ENCODE results near the gene DAB1. TPM values are rescaled to one million over a fixed set of nuclear protein-coding genes. Genes with fewer than 3 reads are reported as not detected.

DAB1 gene
- total RNA-seq, 1 donor from 2014 or later: 14.6 TPM

DNA sequence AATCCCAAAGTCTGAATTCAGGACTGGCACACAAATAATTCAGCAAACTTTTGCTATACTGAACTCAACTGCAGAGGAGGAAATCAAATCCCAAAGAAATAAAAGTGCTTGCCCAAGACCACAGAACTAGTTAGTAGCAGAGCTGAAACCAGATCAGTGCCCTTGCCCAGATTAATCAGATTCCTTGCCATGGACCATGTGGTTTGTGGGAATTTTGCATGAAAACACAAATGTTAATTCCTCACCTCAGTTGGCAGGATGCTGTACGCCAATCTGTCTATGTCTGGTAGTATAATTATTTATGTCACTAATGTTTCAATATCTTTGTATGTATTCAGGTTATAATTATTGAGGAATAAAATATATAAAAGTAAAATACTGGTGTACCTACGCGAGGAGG, 173.8 kb downstream of the DAB1 start:
- Histone ChIP-seq H2AFZ (replicated peaks) (no peak overlapping the region), H3K4me3 (no peak overlapping the region), H3F3A (ENCODE audit: low read depth) (no peaks in the 10 kb centered on the region), H3K4me2 (no peak overlapping the region), H3K9me3 (ENCODE audit: low read depth) (peaks cover 4% of the 10 kb centered on the region), H3K79me2 (ENCODE audit: low read depth) (no peaks in the 10 kb centered on the region), H3K27me3 (no peaks in the 10 kb centered on the region), H3K36me3 (no peaks in the 10 kb centered on the region), H3K27ac (no peak overlapping the region), H4K20me1 (ENCODE audit: low read depth) (no peaks in the 10 kb centered on the region), H3K4me1 (no peaks in the 10 kb centered on the region), H3K9ac (no peak overlapping the region)
- no peaks in the 10 kb centered on the region for H3K27me3 Mint-ChIP-seq (ENCODE audit: insufficient read depth, low read depth)
- peaks cover 34% of the 10 kb centered on the region for H3K4me1 Mint-ChIP-seq
- TF ChIP-seq EZH2phosphoT487 (IDR thresholded peaks at IDR 0.05): no peak
- TF ChIP-seq, protein P1, sequence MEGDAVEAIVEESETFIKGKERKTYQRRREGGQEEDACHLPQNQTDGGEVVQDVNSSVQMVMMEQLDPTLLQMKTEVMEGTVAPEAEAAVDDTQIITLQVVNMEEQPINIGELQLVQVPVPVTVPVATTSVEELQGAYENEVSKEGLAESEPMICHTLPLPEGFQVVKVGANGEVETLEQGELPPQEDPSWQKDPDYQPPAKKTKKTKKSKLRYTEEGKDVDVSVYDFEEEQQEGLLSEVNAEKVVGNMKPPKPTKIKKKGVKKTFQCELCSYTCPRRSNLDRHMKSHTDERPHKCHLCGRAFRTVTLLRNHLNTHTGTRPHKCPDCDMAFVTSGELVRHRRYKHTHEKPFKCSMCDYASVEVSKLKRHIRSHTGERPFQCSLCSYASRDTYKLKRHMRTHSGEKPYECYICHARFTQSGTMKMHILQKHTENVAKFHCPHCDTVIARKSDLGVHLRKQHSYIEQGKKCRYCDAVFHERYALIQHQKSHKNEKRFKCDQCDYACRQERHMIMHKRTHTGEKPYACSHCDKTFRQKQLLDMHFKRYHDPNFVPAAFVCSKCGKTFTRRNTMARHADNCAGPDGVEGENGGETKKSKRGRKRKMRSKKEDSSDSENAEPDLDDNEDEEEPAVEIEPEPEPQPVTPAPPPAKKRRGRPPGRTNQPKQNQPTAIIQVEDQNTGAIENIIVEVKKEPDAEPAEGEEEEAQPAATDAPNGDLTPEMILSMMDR (IDR thresholded peaks at IDR 0.05): no peak
- TF ChIP-seq EZH2 (IDR thresholded peaks at IDR 0.05): no peak
- H3K9me3 Mint-ChIP-seq: peaks cover 15% of the 10 kb centered on the region
- DNase-seq (ENCODE audit: low spot score): no peak
- H3K36me3 Mint-ChIP-seq: peaks cover 5% of the 10 kb centered on the region
- no peak overlapping the region for H3K27ac Mint-ChIP-seq
- H3K4me3 Mint-ChIP-seq: no peak overlapping the region

DNA sequence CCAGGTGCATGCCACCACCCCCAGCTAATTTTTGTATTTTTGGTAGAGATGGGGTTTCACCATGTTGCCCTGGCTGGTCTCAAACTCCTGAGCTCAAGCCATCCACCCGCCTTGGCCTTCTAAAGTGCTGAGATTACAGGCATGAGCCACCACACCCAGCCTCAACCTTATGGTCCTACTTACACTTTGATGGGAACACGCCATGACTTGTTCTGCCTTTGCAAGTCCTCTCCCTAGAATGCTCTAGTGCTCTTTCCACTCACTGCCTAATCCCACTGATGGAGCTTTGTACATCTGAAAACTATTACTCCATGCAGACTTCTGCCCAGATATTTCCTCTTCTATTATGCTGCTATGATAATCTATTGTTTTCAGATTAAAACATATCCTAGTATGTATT, 174.3 kb downstream of the DAB1 start:
- H3K9me3 ChIP-seq (ENCODE audit: low read depth): peaks cover 4% of the 10 kb centered on the region
- TF ChIP-seq EZH2phosphoT487 (IDR thresholded peaks at IDR 0.05) (no peak), EZH2 (IDR thresholded peaks at IDR 0.05) (no peak)
- TF ChIP-seq, protein P1 (IDR thresholded peaks at IDR 0.05): no peak
- H3K4me1 Mint-ChIP-seq: peaks cover 34% of the 10 kb centered on the region
- no peaks in the 10 kb centered on the region for H3K27me3 Mint-ChIP-seq (ENCODE audit: insufficient read depth, low read depth)
- H3K4me2 ChIP-seq: no peak overlapping the region
- no peaks in the 10 kb centered on the region for H3K79me2 ChIP-seq (ENCODE audit: low read depth)
- no peaks in the 10 kb centered on the region for H3K36me3 ChIP-seq
- no peaks in the 10 kb centered on the region for H3F3A ChIP-seq (ENCODE audit: low read depth)
- no peaks in the 10 kb centered on the region for H4K20me1 ChIP-seq (ENCODE audit: low read depth)
- H3K4me3 Mint-ChIP-seq: no peak overlapping the region
- DNase-seq (ENCODE audit: low spot score): no peak
- peaks cover 19% of the 10 kb centered on the region for H3K9me3 Mint-ChIP-seq
- peaks cover 7% of the 10 kb centered on the region for H3K36me3 Mint-ChIP-seq
- no peak overlapping the region for H3K27ac Mint-ChIP-seq
- H3K27ac ChIP-seq: no peak overlapping the region
- H3K27me3 ChIP-seq: no peaks in the 10 kb centered on the region
- no peak overlapping the region for H3K4me3 ChIP-seq
- no peak overlapping the region for H3K9ac ChIP-seq
- H2AFZ ChIP-seq (replicated peaks): no peak overlapping the region
- no peaks in the 10 kb centered on the region for H3K4me1 ChIP-seq

DNA sequence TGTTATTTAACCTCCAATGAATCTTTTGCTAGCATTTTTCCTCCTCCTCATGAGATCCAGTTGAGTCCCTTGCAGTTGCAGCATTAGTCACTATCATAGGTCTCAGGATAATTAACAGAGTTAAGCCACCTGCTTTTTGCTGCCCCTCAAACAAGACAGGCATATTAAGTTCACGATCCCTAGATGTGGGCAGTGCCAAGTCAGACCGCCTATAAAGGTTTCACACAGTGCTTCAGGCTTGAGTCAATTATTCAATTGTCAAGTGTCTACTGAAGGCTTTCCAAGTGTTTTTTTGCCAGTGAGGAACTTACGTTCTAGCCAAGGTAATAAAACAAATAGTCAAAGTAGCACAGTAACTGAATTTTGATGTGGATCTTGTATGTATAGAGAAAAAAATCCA, 175.0 kb downstream of the DAB1 start:
- H3K27ac ChIP-seq: no peak overlapping the region
- no peaks in the 10 kb centered on the region for H3K79me2 ChIP-seq (ENCODE audit: low read depth)
- H3K27me3 ChIP-seq: no peaks in the 10 kb centered on the region
- DNase-seq (ENCODE audit: low spot score): no peak
- no peaks in the 10 kb centered on the region for H3F3A ChIP-seq (ENCODE audit: low read depth)
- H3K4me1 ChIP-seq: no peaks in the 10 kb centered on the region
- H3K27me3 Mint-ChIP-seq (ENCODE audit: insufficient read depth, low read depth): no peaks in the 10 kb centered on the region
- H3K9me3 Mint-ChIP-seq: peaks cover 19% of the 10 kb centered on the region
- TF ChIP-seq EZH2phosphoT487 (IDR thresholded peaks at IDR 0.05): no peak
- no peaks in the 10 kb centered on the region for H4K20me1 ChIP-seq (ENCODE audit: low read depth)
- no peak overlapping the region for H3K4me2 ChIP-seq
- H3K36me3 ChIP-seq: no peaks in the 10 kb centered on the region
- peaks cover 7% of the 10 kb centered on the region for H3K36me3 Mint-ChIP-seq
- no peak overlapping the region for H3K4me3 Mint-ChIP-seq
- no peak overlapping the region for H3K4me3 ChIP-seq
- H2AFZ ChIP-seq (replicated peaks): no peak overlapping the region
- no peak overlapping the region for H3K9ac ChIP-seq
- H3K27ac Mint-ChIP-seq: no peak overlapping the region
- peaks cover 30% of the 10 kb centered on the region for H3K4me1 Mint-ChIP-seq
- H3K9me3 ChIP-seq (ENCODE audit: low read depth): peaks cover 4% of the 10 kb centered on the region

DNA sequence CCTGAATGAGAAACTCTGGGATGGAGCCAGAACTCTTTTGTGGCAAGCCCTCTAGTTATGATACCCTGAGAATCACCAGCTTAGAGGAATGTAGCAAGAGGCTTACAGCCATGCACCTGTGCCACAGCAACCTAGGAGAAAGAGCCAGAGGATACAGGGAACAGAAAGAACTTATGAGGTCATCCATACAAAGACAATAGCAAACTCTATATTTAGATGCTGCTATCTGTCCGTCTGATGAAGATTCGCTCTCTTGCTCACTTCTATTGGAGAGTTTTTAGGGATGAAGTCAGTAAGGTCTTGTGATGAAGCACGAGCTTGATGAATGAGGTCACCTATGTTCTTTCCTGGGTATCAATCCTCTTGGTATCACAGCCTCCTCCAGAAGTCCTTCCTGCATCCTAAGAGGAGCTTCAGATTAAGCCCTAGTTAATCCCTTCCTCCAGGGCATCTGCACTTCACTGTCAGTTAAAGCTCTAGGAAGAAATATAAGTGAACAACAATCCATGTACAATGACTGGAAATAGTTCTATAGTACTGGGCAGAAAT, 185.6 kb downstream of the DAB1 start:
- no peak overlapping the region for H2AFZ ChIP-seq (replicated peaks)
- no peak overlapping the region for H3K27ac ChIP-seq
- H4K20me1 ChIP-seq (ENCODE audit: low read depth): no peaks in the 10 kb centered on the region
- no peaks in the 10 kb centered on the region for H3K79me2 ChIP-seq (ENCODE audit: low read depth)
- H3K36me3 Mint-ChIP-seq: no peaks in the 10 kb centered on the region
- H3K4me1 Mint-ChIP-seq: peaks cover 6% of the 10 kb centered on the region
- no peak overlapping the region for H3K4me3 ChIP-seq
- no peaks in the 10 kb centered on the region for H3K36me3 ChIP-seq
- no peaks in the 10 kb centered on the region for H3K27me3 Mint-ChIP-seq (ENCODE audit: insufficient read depth, low read depth)
- no peak overlapping the region for H3K4me2 ChIP-seq
- H3K9me3 Mint-ChIP-seq: no peaks in the 10 kb centered on the region
- no peaks in the 10 kb centered on the region for H3K27me3 ChIP-seq
- H3F3A ChIP-seq (ENCODE audit: low read depth): no peaks in the 10 kb centered on the region
- H3K9me3 ChIP-seq (ENCODE audit: low read depth): no peaks in the 10 kb centered on the region
- no peak overlapping the region for H3K9ac ChIP-seq
- no peak for DNase-seq (ENCODE audit: low spot score)
- H3K27ac Mint-ChIP-seq: no peak overlapping the region
- H3K4me3 Mint-ChIP-seq: no peak overlapping the region
- TF ChIP-seq, protein P1 (IDR thresholded peaks at IDR 0.05): no peak
- TF ChIP-seq EZH2 (IDR thresholded peaks at IDR 0.05) (no peak), EZH2phosphoT487 (IDR thresholded peaks at IDR 0.05) (no peak)
- H3K4me1 ChIP-seq: peaks cover 4% of the 10 kb centered on the region

Data from neural progenitor cell (in vitro differentiated cells).